Transverse colon (tissue), 4 donors: ENCODE results near the gene ITPKB.

ENCODE experiments used
- EP300 ChIP-seq: sonication (generic); formaldehyde crosslinking; IDR thresholded peaks from one replicate; pipeline ENCODE4 v1.6.1; 2017; ENCODE audit warnings: antibody characterized with exemption, low read depth
- POLR2A ChIP-seq: fragments of 450-650 bp; IDR thresholded peaks from one replicate; pipeline ENCODE4 v1.6.1; 2016; ENCODE audit warnings: antibody characterized with exemption, mild to moderate bottlenecking, moderate library complexity
- POLR2AphosphoS5 ChIP-seq, 3 donors: sonication (generic); formaldehyde crosslinking; IDR thresholded peaks; one replicate each; pipeline ENCODE4 v1.6.1; 2016; ENCODE audit warnings: antibody characterized with exemption in 3 of 3
- TF ChIP-seq, protein P1 (sequence below), 5 experiments: fragments of 200-600 bp in 3 of 5; fragments of 450-650 bp in 2 of 5; sonication (generic) in 3 of 5; IDR thresholded peaks; 1 replicate in 2 of 5; 2 replicates in 3 of 5; pipeline ENCODE4 v1.5.1; 2016 to 2017; ENCODE audit warnings: antibody characterized with exemption in 5 of 5, inconsistent platforms in 3 of 5, mild to moderate bottlenecking in 2 of 5, moderate library complexity in 1 of 5

DNA sequence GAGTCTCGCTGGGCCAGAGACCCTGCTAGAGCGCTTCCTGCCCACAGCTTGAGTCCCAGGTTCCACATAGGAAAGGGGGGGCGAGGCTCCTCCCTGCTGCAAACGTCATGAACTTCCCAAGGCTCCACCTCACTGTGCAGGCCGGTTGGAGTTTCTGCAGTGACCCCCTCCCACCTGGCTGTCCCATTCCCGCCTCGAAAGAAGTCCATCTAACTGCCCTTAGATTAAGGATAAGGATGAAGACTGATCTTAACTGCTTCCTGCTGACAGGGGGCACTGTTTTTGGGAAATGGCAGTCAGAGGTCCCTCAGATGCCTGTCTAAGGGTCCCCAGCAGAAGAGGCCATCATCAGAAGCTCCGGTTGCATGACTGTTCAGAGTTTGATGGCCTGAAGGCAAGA lies 127.8 kb downstream of the ITPKB start:
- TF ChIP-seq, protein P1, sequence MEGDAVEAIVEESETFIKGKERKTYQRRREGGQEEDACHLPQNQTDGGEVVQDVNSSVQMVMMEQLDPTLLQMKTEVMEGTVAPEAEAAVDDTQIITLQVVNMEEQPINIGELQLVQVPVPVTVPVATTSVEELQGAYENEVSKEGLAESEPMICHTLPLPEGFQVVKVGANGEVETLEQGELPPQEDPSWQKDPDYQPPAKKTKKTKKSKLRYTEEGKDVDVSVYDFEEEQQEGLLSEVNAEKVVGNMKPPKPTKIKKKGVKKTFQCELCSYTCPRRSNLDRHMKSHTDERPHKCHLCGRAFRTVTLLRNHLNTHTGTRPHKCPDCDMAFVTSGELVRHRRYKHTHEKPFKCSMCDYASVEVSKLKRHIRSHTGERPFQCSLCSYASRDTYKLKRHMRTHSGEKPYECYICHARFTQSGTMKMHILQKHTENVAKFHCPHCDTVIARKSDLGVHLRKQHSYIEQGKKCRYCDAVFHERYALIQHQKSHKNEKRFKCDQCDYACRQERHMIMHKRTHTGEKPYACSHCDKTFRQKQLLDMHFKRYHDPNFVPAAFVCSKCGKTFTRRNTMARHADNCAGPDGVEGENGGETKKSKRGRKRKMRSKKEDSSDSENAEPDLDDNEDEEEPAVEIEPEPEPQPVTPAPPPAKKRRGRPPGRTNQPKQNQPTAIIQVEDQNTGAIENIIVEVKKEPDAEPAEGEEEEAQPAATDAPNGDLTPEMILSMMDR (IDR thresholded peaks at IDR 0.05): no peak
- no peak for TF ChIP-seq POLR2AphosphoS5 (IDR thresholded peaks at IDR 0.05)
- no peak for TF ChIP-seq POLR2A
- no peak for TF ChIP-seq EP300
